ENCODE measurements around the gene DMRT2.

DNA sequence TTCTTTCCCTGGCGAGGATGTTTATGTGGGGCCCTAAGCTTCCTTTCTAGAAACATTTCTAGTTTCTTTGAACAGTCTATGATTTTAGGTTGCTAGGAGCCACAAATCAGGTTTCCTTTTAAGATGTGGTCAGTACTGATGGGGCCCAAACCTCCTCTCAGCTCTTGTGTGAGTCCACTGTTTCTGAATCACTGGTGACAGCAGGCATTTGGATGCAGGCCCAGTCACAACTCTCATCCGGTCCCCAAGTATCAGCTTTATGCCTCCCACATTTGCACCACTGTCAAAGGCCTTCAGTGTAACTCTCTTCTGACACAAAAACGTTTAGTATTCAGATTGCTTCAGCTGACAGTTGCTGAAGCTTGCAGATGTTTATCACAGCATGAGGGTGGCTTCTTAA, 7.8 kb downstream of the DMRT2 start:
- TF ChIP-seq POLR2A (IDR thresholded peaks at IDR 0.05) (no peak), CTCF (IDR thresholded peaks at IDR 0.05) (no peak), EP300 (IDR thresholded peaks at IDR 0.05) (no peak)

Measured in tibial nerve (tissue), 4 donors.